ENCODE data around the gene C6orf52.

- TF ChIP-seq TCF12 (IDR thresholded peaks at IDR 0.05; ENCODE audit: low read depth) (no peak), EGR1 (IDR thresholded peaks at IDR 0.05) (no peak)
Observed at GRCh38 chr6:10723567-10723881, 29.1 kb upstream of the C6orf52 start.

Data from Ishikawa (cell line).